Measurements from ENCODE around the gene ANKRD53. TPM values are rescaled to one million over a fixed set of nuclear protein-coding genes. Genes with fewer than 3 reads are reported as not detected.

ANKRD53 gene
- total and polyA plus RNA-seq, 8 donors, result 0.52 to 4.7 (median 3.0) TPM

Other genes starting within 250 kb of the ANKRD53 start
- gene ADD2, start 210.4 kb upstream of the ANKRD53 start, total RNA-seq, result 10 to 100 TPM in 1 of 2 donors, under 1 TPM in 1; 0.92 to 12.2 TPM
- 10 to 100 TPM in 1 of 6 donors, 1 to 10 TPM in 5; 4.6 to 10.0 (median 6.5) TPM for gene ADD2, start 210.4 kb upstream of the ANKRD53 start, polyA plus RNA-seq (ENCODE audit: insufficient read length in 6 of 6)
- not detected for gene FIGLA, start 188.0 kb upstream of the ANKRD53 start, total RNA-seq
- gene FIGLA, start 188.0 kb upstream of the ANKRD53 start, polyA plus RNA-seq (ENCODE audit: insufficient read length in 6 of 6), result not detected
- gene CLEC4F, start 158.0 kb upstream of the ANKRD53 start, total RNA-seq, result under 1 TPM; 0.20 to 0.31 TPM
- under 1 TPM; 0.06 to 0.35 (median 0.11) TPM for gene CLEC4F, start 158.0 kb upstream of the ANKRD53 start, polyA plus RNA-seq (ENCODE audit: insufficient read length in 6 of 6)
- gene CD207, start 142.8 kb upstream of the ANKRD53 start, total RNA-seq, result under 1 TPM; 0.13 to 0.73 TPM
- gene CD207, start 142.8 kb upstream of the ANKRD53 start, polyA plus RNA-seq (ENCODE audit: insufficient read length in 6 of 6), result under 1 TPM in 2 of 6 donors, not detected in 4; 0.07 to 0.17 TPM
- gene VAX2, start 78.1 kb upstream of the ANKRD53 start, total RNA-seq, result 1 to 10 TPM in 1 of 2 donors, under 1 TPM in 1; 0.71 to 1.3 TPM
- 1 to 10 TPM; 1.2 to 2.4 (median 1.5) TPM for gene VAX2, start 78.1 kb upstream of the ANKRD53 start, polyA plus RNA-seq (ENCODE audit: insufficient read length in 6 of 6)
- under 1 TPM; 0.76 to 0.89 TPM for gene ATP6V1B1, start 42.7 kb upstream of the ANKRD53 start, total RNA-seq
- gene ATP6V1B1, start 42.7 kb upstream of the ANKRD53 start, polyA plus RNA-seq (ENCODE audit: insufficient read length in 6 of 6), result 1 to 10 TPM; 3.2 to 5.5 (median 4.9) TPM
- gene TEX261, start 16.2 kb downstream of the ANKRD53 start, total RNA-seq, result 10 to 100 TPM; 63.8 to 72.3 TPM
- 10 to 100 TPM; 45.8 to 60.5 (median 54.3) TPM for gene TEX261, start 16.2 kb downstream of the ANKRD53 start, polyA plus RNA-seq (ENCODE audit: insufficient read length in 6 of 6)
- gene NAGK, start 90.0 kb downstream of the ANKRD53 start, total RNA-seq, result 100 to 1,000 TPM; 138 to 183 TPM
- 100 to 1,000 TPM in 3 of 6 donors, 10 to 100 TPM in 3; 89.7 to 109 (median 101) TPM for gene NAGK, start 90.0 kb downstream of the ANKRD53 start, polyA plus RNA-seq (ENCODE audit: insufficient read length in 6 of 6)
- gene MCEE, start 151.6 kb downstream of the ANKRD53 start, total RNA-seq, result 10 to 100 TPM; 15.6 to 18.5 TPM
- gene MCEE, start 151.6 kb downstream of the ANKRD53 start, polyA plus RNA-seq (ENCODE audit: insufficient read length in 6 of 6), result 10 to 100 TPM; 21.8 to 33.2 (median 25.6) TPM
- gene MPHOSPH10, start 152.0 kb downstream of the ANKRD53 start, total RNA-seq, result 10 to 100 TPM; 22.1 to 28.8 TPM
- 10 to 100 TPM; 45.6 to 51.1 (median 48.9) TPM for gene MPHOSPH10, start 152.0 kb downstream of the ANKRD53 start, polyA plus RNA-seq (ENCODE audit: insufficient read length in 6 of 6)
- 1 to 10 TPM; 4.6 to 5.9 TPM for gene PAIP2B, start 248.5 kb downstream of the ANKRD53 start, total RNA-seq
- 10 to 100 TPM in 3 of 6 donors, 1 to 10 TPM in 3; 8.4 to 11.5 (median 10.1) TPM for gene PAIP2B, start 248.5 kb downstream of the ANKRD53 start, polyA plus RNA-seq (ENCODE audit: insufficient read length in 6 of 6)

Measured in left lung (tissue), 8 donors.